ENCODE results near the gene CDH4. TPM values are rescaled to one million over a fixed set of nuclear protein-coding genes. Genes with fewer than 3 reads are reported as not detected.
"Not testable (repeated sequence)": the region's sequence is repeated elsewhere in the genome, so short reads cannot be mapped to it uniquely, and the experiment has no call there.

The CDH4 gene
- total RNA-seq, 1 donor from 2014 or later, result under 0.01 TPM

DNA sequence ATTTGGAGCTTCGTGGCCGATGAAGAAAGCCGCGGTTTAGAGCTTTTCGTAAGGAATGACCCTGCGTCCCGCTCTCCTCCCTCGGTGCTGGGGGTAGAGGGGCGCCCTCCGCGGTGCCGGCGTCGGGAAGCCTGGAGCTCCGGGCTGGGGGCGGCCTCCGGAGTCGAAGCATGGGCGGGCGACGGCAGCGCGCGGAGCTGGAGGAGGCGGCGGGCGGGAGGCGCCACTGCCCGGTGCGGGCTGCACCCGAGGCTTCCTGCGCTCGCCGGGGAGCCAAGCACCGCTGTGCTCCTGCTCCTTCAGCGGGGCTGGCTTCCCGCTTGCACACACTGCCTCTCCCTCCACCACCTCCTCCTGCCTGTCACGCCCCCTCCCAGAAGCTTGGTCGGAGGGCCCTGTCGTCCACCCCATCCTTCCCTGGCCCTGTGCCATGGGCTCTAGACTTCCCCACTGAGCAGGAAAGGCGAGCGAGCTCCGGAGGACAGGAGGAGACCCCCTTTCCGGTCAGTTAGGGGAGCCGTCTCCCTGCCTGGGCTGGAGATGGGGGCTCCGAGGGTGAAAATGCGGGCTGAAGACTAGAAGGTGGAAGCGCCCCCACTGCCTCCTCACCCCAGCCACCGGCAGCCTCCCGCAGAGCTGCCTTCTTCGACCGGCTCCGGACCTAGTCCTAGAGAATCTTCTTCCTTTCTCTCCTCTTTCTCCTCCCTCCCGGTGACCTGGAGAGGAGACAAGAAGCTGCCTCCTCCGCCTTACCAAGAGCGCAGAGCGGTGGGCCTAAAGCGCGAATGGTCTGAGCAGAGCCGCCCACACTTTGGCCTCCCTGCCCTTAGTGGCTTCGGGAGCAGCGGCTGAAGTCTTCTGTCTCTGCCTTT lies 1.8 kb downstream of the CDH4 start:
- DNase-seq (ENCODE audit: low read depth in 2 of 2), result no peak

DNA sequence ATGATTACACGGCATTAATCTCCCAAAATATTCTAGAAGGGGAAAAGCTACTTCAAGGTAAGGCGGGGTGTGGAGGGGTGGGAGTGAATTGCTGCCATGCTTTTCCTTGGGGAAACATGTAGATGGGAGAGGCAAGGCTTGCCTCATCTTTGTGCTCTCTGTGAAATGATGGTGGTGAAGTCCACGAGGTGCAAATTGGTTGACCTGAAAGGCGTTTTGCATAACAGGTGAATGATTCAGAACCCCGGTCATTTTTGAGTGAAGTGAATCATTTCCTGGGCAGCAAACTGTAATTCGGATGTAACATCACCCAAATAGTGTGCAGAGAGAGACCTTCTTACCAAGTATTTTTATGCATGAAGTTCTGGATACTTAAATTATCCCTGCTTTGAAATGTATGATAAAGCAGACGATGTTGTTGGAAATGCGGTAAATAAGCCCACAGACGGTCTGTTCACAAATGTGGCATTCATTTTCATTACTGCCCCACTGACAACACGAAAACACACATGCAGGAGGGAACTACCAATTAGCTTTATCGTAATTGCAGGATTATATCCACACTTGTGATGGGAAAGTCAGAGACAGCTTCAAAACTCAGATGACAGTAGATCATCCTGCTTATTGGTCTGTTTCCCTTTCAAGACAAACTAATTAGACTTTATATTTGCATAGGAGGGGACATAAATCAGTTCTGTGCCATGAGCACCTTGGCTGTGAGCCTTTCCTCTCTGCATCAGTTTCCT lies 3.0 kb downstream of the CDH4 start:
- DNase-seq (ENCODE audit: low read depth in 2 of 2), result no peak

DNA sequence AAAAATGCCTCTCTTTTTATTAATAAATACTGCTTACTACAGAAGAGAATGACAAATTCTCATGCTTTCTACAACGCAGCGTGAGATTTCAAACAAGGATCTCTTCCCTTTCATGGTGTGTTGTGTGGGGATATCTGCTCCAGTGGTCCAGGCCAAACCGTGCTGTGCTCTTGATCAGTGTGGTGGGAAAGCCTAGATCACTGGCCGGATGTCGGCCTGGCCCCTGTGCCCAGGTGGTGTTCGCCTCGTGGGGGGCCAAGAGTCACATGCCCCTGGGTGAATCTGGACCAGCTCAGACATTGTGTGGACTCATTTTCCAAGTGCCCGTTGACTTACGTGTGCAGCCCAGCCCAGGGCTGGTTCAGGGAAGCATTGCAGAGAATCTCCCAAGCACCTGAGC lies 4.3 kb downstream of the CDH4 start:
- no peak for DNase-seq (ENCODE audit: low read depth in 2 of 2)

DNA sequence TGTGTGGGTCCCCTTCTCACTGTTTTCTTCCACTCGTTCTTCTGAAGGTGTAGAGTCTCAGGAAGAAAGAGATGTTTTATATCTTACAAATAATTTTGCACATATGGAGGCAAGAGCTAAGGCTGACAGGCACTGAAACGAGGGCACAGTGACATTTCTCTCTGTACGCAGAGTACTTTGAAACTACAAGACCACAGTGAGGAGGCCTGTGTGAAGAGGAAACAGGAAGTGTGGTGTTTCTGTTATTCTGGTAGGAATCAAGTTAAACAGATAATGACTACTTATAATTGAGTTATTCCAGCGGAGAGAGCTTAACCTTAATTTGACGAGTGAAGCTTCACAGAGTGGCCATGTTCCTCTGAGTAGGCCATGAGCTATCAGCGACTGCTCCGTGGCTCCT lies 4.8 kb downstream of the CDH4 start:
- DNase-seq (ENCODE audit: low read depth in 2 of 2), result no peak

DNA sequence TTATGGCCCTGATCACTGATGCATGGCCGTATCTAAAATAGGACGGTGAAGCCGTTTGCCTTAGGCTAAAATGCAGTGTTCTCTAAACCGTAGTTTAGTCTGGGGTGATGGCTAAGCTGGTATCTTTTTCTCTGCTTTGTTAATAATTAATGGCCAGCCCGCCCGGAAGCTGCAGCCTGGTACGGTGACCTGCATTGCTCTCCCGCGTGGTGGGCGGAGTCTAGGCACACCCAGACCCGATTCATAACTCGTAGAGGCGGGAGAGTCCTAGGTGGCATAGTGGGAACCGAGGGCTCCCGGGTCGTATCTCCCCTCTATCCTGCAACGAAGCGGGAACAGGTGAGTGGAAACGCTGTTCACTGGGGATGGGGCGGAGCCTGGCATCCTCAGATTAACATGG lies 5.5 kb downstream of the CDH4 start:
- DNase-seq (ENCODE audit: low read depth in 2 of 2), result no peak

DNA sequence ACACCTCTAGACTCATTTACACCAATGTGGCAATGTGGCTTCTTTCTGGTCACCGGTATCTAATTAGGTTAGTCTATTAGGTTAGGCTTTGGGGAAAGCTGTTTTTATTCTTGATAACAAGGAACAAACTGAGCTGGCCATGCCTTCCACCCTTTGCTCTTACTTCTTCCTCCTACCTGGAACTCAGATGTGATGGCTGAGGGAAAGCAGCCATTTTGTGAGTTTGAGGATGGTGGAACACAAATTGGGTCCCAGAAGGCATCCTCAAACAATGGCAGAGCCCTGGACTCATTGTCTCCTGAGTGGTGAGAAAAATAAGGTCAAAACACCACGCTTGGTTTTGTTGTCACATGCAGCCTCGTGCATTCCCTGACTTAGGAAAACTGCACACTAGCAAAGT lies 7.7 kb downstream of the CDH4 start:
- DNase-seq (ENCODE audit: low read depth in 2 of 2), result no peak

DNA sequence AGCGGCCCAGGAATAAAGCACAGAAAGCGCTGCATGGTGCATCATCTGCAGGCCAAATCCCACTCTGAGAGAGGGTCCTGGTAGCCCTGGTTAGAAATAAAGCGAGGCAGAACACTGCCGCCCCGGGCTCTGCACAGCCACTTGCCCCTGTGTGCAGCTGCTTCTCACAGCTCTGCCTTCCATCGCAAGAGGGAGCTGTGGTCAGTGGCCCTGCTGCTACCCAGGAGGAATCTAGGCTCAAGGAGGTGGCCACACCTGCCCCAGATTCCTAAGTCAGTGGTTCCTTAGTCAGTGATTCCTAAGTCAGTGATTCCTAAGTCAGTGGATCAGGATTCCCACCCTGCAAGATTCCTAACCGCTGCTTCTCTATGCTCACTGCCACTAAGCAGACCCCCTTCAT lies 8.8 kb downstream of the CDH4 start:
- DNase-seq (ENCODE audit: low read depth in 2 of 2), result no peak

DNA sequence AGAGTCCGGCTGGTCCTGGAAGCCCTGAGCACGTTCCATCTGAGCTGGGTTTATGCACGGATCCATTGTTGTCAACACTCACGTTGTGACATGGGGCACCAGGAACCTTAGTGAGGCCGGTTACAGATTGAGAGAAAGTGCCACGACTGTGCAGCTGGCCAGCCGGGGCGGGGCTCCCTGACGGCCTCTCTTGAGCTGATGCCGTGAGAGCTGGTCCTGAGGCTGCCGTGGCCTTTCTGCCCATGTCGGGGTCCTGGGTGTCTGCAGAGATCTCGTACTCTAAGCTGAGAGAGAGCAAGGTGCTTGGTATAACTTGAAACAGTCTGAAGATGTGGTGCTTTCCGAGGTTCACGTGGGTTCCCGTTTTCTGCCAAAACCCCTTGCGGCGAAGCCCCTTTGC lies 10.0 kb downstream of the CDH4 start:
- no peak for DNase-seq (ENCODE audit: low read depth in 2 of 2)

DNA sequence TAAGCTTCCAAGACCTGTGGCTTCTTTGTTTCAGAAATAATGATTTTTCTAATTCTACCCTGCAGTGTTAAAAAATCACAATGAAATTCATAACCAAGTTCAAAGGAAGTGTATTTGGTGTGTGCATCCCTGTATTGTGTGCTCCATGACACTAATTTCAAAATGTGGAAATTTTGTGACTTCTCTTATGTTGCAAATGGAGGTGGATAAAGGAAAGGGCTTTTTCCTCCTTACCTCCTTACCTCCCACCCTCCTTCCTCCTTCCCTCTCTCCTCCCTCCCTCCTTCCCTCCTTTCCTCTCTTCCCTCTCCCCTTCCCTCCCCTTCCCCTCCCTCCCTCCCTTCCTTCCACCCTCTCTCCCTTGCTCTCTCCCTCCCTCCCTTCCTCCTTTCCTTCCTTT lies 10.5 kb downstream of the CDH4 start:
- DNase-seq (ENCODE audit: low read depth in 2 of 2), result no peak

DNA sequence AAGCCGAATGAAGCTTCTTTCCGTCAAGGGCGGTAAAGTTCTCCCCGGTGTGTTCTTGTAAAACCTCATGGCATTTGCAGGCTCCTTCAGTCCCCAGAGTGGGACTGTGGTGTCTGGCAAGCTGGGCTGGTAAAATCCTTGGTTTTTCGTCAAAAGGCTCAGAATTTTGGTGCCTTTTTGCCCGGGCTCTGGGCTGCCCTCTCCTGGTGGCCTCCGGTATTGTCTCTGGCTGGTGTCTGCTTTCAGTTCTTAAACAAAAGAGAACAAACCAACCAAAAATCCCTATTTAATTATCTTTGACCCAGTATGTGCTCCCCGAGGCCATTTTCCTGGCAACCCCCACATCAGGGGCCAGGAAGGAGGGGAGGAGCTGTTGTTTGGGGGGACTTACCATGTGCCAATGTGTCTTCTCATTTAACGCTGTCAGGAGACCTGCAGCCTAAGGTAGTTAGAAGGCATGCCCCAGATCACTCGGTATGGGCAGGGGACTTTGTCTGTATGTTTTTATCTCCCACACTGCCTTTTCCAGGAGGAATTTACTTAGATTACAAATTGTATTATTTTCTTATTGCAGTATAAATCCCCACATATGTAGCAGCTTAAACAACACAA lies 11.1 kb downstream of the CDH4 start:
- DNase-seq (ENCODE audit: low read depth in 2 of 2), result peak; percentile 17 to 22

DNA sequence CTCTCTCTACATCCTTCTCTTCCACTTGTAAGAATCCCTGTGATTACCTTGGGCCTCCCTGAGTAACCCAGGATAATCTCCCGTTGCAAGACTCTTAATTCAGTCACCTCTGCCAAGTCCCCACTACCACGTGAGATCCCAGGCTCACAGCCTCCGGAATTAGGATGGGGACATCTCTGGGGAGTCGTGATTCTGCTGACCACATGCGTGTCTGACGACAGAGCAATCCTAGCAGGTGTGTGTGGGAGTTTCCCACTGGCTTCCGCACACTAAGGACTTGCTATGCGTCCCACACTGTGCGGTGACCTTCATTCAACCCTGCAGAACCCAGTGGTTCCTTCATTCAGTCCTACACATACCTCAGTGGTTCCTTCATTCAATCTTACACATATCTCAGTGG lies 11.9 kb downstream of the CDH4 start:
- DNase-seq (ENCODE audit: low read depth in 2 of 2), result no peak

DNA sequence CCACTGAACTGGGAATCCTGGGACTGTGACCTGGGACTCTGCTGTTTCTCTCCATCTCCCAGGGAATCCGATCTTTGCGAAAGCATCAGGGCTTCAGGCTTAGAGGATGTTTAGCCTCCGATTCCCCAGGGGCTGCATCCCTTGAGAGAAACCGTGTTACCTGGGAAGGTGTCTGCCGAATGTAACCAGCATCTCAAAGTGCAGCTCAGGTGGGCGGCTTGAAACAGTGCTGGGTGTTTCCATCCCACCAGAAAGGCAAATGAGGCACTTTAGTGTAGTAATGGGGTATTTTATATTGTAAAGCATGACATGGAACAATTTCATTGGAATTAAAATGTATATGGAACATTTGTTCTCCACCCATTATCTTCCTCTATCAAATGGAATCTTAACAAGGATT lies 15.2 kb downstream of the CDH4 start:
- DNase-seq (ENCODE audit: low read depth in 2 of 2), result no peak

DNA sequence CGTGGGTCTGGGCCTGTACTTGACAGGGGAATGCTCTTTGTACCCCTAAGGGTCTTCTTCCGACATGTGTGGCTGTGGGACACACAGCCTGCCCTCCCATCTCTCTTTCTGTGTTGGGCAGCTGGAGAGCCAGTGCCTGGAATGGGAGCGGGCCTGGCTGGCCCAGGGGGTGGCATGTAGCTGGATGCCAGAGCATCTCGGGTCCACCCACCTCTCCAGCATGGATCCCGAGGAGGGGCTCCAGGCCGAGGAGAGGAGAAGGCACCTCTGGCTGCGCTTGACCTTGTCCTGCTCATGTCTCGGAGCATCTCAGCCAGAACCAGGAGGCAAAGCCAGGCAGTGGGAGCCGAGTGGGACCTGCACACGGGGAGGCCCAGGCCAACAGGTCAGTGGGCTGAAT lies 16.0 kb downstream of the CDH4 start:
- no peak for DNase-seq (ENCODE audit: low read depth in 2 of 2)

DNA sequence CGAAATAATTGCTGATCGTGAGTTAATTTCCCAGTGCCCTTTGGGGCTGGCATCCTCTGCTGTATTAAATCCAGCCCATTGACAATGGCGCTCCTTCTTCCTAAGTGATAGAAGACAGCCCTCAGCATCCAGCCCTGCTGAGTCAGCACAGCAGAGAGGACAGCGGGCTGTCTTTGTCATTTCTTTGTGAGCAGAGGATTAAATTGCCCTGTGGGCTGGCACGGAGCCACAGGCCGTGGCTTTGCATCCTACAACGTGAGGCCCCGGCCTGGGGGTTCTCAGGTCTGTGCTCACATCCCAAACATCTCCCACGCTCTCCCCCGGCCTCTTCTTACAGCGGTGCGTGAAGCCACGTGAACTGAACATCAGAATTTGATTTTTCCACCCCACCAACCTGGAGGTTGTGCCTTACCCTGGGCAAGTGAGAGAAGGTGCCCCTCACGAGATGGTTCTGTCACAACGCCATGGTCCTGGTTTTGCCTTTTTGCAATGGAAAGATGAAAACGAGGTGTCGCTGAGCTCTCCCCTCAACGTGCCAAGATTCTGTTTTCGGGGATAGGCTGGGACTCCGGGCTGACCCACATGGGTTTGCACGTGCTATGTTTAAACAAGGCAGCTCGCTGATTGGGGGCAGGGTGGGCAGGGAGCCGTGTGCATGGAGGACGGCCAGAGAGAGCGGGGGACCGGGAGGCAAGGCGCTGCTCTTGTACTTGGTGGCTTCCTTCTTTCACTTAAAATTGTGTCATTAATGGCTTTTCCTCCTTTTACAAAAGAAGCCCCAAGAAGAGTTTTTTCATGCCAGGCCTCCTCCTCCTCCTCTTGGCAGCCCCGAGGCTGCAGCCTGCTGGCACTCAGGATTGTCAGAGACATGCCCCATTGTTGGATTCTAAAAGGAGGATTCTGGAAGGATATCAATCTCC lies 19.5 kb downstream of the CDH4 start:
- DNase-seq (ENCODE audit: low read depth in 2 of 2), result no peak

DNA sequence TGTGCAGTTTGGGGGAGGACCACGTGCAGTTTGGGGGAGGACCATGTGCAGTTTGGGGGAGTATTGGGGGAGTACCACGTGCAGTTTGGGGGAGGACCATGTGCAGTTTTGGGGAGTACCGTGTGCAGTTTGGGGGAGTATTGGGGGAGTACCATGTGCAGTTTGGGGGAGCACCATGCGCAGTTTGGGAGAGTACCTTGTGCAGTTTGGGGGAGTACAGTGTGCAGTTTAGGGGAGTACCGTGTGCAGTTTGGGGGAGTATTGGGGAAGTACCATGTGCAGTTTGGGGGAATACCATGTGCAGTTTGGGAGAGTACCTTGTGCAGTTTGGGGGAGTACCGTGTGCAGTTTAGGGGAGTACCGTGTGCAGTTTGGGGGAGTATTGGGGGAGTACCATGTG lies 21.0 kb downstream of the CDH4 start:
- not testable (repeated sequence) for DNase-seq (ENCODE audit: low read depth in 2 of 2)

DNA sequence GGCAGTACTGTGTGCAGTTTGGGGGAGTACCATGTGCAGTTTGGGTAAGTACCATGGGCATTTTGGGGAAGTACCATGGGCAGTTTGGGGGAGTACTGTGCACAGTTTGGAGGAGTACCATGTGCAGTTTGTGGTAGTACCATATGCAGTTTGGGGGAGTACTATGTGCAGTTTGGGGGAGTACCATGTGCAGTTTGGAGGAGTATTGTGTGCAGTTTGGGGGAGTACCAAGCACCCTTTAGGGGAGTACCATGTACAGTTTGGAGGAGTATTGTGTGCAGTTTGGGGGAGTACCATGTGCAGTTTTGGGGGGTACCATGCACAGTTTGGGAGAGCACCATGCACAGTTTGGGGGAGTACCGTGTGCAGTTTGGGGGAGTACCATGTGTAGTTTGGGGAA lies 21.6 kb downstream of the CDH4 start:
- DNase-seq (ENCODE audit: low read depth in 2 of 2), result not testable (repeated sequence)

DNA sequence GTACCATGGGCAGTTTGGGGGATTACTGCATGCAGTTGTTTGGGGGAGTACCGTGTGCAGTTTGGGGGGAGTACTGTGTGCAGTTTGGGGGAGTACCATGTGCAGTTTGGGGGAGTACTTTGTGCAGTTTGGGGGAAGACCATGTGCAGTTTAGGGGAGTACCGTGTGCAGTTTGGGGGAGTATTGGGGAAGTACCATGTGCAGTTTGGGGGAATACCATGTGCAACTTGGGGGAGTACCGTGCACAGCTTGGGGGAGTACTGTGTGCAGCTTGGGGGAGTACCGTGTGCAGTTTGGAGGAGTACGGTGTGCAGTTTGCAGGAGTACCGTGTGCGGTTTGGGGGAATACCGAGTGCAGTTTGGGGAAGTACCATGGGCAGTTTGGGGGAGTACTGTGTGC lies 22.3 kb downstream of the CDH4 start:
- DNase-seq (ENCODE audit: low read depth in 2 of 2), result no peak

DNA sequence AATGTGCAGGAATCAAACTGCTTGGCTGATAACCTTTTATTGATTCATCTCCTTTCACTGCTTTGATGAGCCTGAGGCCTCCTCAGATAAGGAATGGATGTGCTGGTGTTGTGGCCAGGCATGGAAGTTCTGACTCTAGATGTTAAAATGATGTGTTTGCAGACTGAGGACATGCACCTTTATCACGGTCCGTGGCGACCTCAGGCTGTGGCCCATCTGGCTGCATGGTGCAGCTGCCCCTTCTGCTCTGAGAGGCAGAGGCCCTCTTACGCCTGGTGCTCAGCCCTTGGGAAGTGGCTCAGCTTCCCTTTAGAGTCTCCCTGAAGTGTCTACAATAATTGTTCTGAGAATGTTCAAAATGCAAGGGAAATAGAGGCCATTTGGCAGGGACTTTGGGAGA lies 26.2 kb downstream of the CDH4 start:
- DNase-seq (ENCODE audit: low read depth in 2 of 2), result no peak

DNA sequence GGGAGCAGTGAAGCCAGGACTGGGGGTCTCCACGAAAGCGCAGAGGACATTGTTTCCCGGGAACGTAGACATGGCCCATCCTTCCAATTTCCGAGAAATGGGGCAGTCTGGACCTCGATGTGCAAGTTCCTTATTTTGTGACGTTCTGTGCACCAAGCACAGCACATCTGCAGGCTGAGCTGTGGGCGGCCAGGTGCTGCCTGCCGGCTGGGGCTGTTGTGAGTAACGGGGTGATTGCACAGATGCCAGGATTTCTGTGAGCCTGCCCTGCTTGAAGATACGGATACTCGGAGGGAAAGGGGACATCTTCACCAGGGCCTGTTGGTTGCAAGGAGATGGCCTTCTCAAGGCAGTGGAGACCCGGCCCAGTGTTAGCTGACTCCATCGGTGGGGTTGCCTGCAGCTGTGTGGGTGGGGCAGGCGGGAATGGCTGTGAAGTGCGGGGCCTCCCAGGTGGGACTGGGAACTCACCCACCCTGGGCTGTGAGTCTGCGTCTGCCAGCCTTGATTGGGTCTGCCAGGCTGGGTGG lies 27.6 kb downstream of the CDH4 start:
- no peak for DNase-seq (ENCODE audit: low read depth in 2 of 2)

DNA sequence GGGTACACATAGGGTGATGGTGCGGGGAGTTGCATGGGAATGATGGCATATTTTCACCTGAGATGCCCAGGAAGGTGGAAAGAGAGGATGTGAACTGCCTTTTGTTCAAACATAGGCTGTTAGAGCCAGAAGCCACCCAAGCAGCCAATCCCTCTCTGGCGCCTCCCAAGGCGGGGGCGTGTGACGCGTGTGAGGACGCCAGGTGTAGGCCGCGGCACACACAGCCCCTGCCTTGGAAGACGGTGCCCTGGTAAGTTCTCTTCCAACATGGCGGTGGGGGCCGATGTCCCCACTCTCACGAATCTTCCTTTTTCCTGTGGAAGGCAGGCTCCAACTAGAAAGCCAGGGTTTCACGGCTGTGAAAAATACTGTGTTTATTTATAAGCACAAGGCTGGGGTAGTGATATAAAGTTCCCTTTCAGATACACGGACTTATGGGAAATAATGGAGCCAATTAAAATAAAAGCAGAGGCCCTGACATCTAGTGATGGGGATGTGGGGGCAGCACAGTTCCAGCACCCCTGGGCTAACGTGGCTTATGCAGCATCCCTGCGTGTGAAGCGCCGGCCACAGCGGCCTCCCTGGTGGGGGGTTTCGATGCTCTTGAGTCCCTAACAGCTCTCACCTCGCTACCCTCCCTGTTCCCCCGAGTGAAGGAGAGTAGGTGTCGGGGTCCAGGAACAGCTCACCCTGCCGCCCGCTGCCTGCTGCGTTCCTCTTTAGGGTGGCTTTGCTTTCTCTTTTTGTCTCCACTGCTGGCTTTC lies 28.3 kb downstream of the CDH4 start:
- no peak for DNase-seq (ENCODE audit: low read depth in 2 of 2)
